OCI-LY7 (cell line): ENCODE data around the gene EDDM13. TPM values are rescaled to one million over a fixed set of nuclear protein-coding genes. Genes with fewer than 3 reads are reported as not detected.

Experiments
- BruUV-seq: library from RNA; stranded (reverse); fragments of 400-500 nt; replicated peaks from 2 replicates; lab custom pipeline; 2021; lab: Mats Ljungman, UMichigan
- CTCF ChIA-PET: fragments of 300-600 bp; sonication (Branson Sonifier 250); formaldehyde crosslinking; loops from one replicate; lab custom pipeline; 2022; ENCODE audit warnings: antibody characterized with exemption; ENCODE audit not compliant: unreplicated experiment; lab: Charles Lee
- POLR2A ChIA-PET: fragments of 300-600 bp; sonication (Branson Sonifier 250); formaldehyde crosslinking; loops from one replicate; lab custom pipeline; 2022; ENCODE audit warnings: antibody characterized with exemption; lab: Charles Lee
- DNase-seq: peaks from one replicate; pipeline ENCODE4 v3.0.0-alpha.2; 2015; ENCODE audit warnings: low spot score
- H2AFZ ChIP-seq: fragments of 200-600 bp; sonication (generic), shearing (Covaris generic); 2 replicates; pipeline ENCODE4 v1.6.1; 2014; ENCODE audit warnings: mild to moderate bottlenecking, antibody characterized with exemption, low read length, moderate library complexity
- H3K27ac ChIP-seq: fragments of 200-600 bp; sonication (generic); 2 replicates; pipeline ENCODE4 v1.5.1; 2014; ENCODE audit warnings: mixed run types, low read depth, mild to moderate bottlenecking, moderate library complexity, low read length, inconsistent platforms; ENCODE audit not compliant: poor library complexity, severe bottlenecking
- H3K36me3 ChIP-seq: fragments of 200-600 bp; sonication (generic); 2 replicates; pipeline ENCODE4 v1.6.1; 2014; ENCODE audit warnings: mild to moderate bottlenecking, antibody characterized with exemption, low read length, moderate library complexity, mixed read lengths; ENCODE audit not compliant: insufficient read depth
- H3K4me1 ChIP-seq: fragments of 200-600 bp; sonication (generic); 2 replicates; pipeline ENCODE4 v1.5.1; 2014; ENCODE audit warnings: mild to moderate bottlenecking, low read length; ENCODE audit not compliant: insufficient read depth, poor library complexity, severe bottlenecking
- H3K4me2 ChIP-seq: fragments of 200-600 bp; sonication (generic); 2 replicates; pipeline ENCODE4 v1.6.1; 2014; ENCODE audit warnings: mild to moderate bottlenecking, low read length
- H3K4me3 ChIP-seq: fragments of 200-600 bp; sonication (generic); 2 replicates; pipeline ENCODE4 v1.5.1; 2014; ENCODE audit warnings: mild to moderate bottlenecking, low read depth, low read length; ENCODE audit not compliant: poor library complexity, severe bottlenecking
- H3K79me2 ChIP-seq: fragments of 200-600 bp; sonication (generic); 2 replicates; pipeline ENCODE4 v1.6.1; 2016; ENCODE audit warnings: low read depth, mild to moderate bottlenecking, low read length, moderate library complexity, mixed read lengths; ENCODE audit not compliant: insufficient read depth
- H3K9me2 ChIP-seq: fragments of 200-600 bp; sonication (generic); 2 replicates; pipeline ENCODE4 v1.6.1; 2016; ENCODE audit warnings: mild to moderate bottlenecking, low read length, mixed read lengths; ENCODE audit not compliant: insufficient read depth
- H3K9me3 ChIP-seq: fragments of 200-600 bp; sonication (generic); 2 replicates; pipeline ENCODE4 v1.6.1; 2014; ENCODE audit warnings: mild to moderate bottlenecking, mixed run types, low read length, mixed read lengths
- H4K20me1 ChIP-seq: fragments of 200-600 bp; sonication (generic); 2 replicates; pipeline ENCODE4 v1.6.1; 2014; ENCODE audit warnings: mild to moderate bottlenecking, antibody characterized with exemption, low read length, moderate library complexity, mixed read lengths; ENCODE audit not compliant: insufficient read depth
- EZH2phosphoT487 ChIP-seq: fragments of 200-600 bp; sonication (generic); IDR thresholded peaks from 2 replicates; pipeline ENCODE4 v1.6.1; 2018; ENCODE audit warnings: low read depth, borderline replicate concordance, mild to moderate bottlenecking, mixed run types, antibody characterized with exemption, low read length, moderate library complexity, mixed read lengths
- intact Hi-C: fragments of 100-400 bp; cut with micrococcal nuclease; formaldehyde crosslinking; loops from one replicate; pipeline ENCODE4 v1.10.0; 2022; ENCODE audit not compliant: unreplicated experiment
- total RNA-seq, 2 experiments: library from RNA; depleted of rRNA in 1 of 2; stranded (reverse); fragments of >200 nt in 1 of 2; shearing (Covaris generic) in 1 of 2; gene quantifications; 2 replicates each; pipeline ENCODE4 v1.2.3, GENCODE V29; 2014 to 2022
- TF ChIP-seq, protein P1 (sequence below): fragments of 200-600 bp; sonication (generic); conservative IDR thresholded peaks from 2 replicates; pipeline ENCODE4 v1.5.1; 2014; ENCODE audit warnings: mild to moderate bottlenecking, antibody characterized with exemption, low read length, moderate library complexity, mixed read lengths

EDDM13 gene
- total RNA-seq, 2 experiments from 2014 or later: not detected

DNA sequence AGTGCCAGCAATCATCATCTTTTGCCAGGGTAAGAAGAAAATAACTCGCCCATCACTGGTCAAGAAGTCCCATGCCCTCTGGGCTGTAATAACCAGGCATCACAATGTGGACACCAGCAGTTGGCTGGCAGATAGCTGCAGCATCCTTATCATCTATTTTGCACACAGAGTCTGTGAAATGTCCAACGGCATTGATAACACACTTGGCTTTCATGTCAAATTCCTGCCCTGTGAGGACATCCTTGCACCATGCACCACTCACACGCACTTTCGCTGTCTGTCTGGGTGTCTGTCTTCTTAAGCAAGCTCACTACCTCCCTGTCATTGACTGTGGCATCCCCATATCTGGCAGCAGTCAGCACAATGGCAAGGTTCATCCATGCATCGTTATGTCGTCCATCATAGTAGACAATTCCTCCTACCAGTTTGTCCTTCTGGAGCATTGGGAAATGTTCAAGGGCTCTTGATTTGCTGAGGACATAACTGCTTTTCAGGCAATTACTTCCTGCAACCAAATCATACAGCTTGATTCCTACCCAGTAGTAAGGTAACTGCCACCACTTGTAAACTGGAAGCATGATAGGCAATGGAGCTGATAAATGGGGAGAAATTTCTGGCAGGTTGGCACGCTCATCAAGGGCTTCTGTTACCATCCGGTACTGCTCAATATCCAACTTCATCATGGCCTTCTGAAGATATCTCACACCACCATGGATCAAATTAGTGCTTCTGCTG is 48.9 kb downstream of the EDDM13 start:
- Histone ChIP-seq H3K79me2 (no peaks in the 10 kb centered on the region), H3K4me1 (peaks cover 14% of the 10 kb centered on the region), H3K27ac (no peak overlapping the region), H3K4me2 (peak overlapping the region; percentile 2; the same call in 1 of the 2 replicates), H2AFZ (peak overlapping the region; percentile 56), H3K4me3 (no peak overlapping the region), H3K36me3 (no peaks in the 10 kb centered on the region), H4K20me1 (no peaks in the 10 kb centered on the region), H3K9me2 (no peaks in the 10 kb centered on the region), H3K9me3 (0 out of 2 replicates have a peak, but pooled peaks cover 4% of the 10 kb centered on the region)
- DNase-seq: no peak
- ChIA-PET CTCF (no interaction called here), POLR2A (interaction anchor here (1.4 kb wide), 1 partner anchor 12 kb away, joined by 4 read pairs; no protein-coding TSS in a partner anchor)
- no TSS peak for BruUV-seq
- intact Hi-C loops: no loop called here
- TF ChIP-seq EZH2phosphoT487: no peak
- TF ChIP-seq, protein P1, sequence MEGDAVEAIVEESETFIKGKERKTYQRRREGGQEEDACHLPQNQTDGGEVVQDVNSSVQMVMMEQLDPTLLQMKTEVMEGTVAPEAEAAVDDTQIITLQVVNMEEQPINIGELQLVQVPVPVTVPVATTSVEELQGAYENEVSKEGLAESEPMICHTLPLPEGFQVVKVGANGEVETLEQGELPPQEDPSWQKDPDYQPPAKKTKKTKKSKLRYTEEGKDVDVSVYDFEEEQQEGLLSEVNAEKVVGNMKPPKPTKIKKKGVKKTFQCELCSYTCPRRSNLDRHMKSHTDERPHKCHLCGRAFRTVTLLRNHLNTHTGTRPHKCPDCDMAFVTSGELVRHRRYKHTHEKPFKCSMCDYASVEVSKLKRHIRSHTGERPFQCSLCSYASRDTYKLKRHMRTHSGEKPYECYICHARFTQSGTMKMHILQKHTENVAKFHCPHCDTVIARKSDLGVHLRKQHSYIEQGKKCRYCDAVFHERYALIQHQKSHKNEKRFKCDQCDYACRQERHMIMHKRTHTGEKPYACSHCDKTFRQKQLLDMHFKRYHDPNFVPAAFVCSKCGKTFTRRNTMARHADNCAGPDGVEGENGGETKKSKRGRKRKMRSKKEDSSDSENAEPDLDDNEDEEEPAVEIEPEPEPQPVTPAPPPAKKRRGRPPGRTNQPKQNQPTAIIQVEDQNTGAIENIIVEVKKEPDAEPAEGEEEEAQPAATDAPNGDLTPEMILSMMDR: no peak

DNA sequence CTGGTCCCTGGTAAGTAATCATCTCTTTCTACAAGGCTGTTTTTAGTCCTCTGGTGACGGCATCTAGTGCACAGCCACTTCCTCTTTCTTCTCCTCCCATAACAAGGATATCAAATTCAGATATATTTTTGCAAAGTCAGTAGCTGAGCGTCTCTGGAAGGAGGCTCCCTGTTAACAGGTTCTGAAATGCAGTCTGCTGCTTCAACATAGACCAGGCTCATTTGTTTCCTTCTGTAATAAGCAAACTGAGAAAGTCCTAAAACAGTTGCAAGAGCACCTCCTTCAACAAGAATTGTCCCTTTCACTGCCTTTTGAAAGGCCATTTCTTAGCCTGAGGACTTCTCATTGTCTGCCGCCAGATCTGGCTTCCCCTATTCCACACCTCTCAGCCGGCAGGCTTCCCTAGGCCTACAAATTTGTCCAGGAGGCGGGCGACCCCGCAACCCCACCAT is 49.5 kb downstream of the EDDM13 start:
- peak; percentile 18 for DNase-seq
- H3K9me2 ChIP-seq: no peaks in the 10 kb centered on the region
- peaks cover 14% of the 10 kb centered on the region for H3K4me1 ChIP-seq
- H3K4me3 ChIP-seq: no peak overlapping the region
- CTCF ChIA-PET: no interaction called here
- no peak overlapping the region for H3K27ac ChIP-seq
- no peaks in the 10 kb centered on the region for H3K79me2 ChIP-seq
- intact Hi-C loops: no loop called here
- no peaks in the 10 kb centered on the region for H4K20me1 ChIP-seq
- H2AFZ ChIP-seq: peak overlapping the region; percentile 56
- H3K4me2 ChIP-seq: peak overlapping the region; percentile 2; the same call in 1 of the 2 replicates
- H3K9me3 ChIP-seq: 0 out of 2 replicates have a peak, but pooled peaks cover 4% of the 10 kb centered on the region
- no TSS peak for BruUV-seq
- POLR2A ChIA-PET: interaction anchor here (1.4 kb wide), 1 partner anchor 11 kb away, joined by 4 read pairs; no protein-coding TSS in a partner anchor
- TF ChIP-seq, protein P1: no peak
- TF ChIP-seq EZH2phosphoT487: no peak
- no peaks in the 10 kb centered on the region for H3K36me3 ChIP-seq

DNA sequence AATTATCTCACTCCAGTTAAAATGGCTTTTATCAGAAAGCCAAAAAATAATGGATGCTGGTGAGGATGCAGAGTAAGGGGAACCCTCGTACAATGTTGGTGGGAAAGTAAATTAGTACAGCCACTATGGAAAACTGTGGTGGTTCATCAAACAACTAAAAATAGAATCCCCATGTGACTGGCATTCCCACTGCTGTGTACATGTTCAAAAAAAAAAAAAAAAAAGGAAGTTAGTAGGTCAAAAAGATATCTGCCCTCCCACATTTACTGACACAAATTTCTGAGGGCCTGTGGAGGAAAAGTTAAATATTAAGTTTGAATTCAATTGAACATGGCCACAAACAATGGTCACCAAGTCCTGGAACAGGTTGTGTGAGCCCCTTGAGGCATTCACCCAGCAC is 51.9 kb downstream of the EDDM13 start:
- H3K4me1 ChIP-seq: peaks cover 14% of the 10 kb centered on the region
- H2AFZ ChIP-seq: no peak overlapping the region
- H3K79me2 ChIP-seq: no peaks in the 10 kb centered on the region
- H3K9me3 ChIP-seq: 0 out of 2 replicates have a peak, but pooled peaks cover 4% of the 10 kb centered on the region
- H4K20me1 ChIP-seq: no peaks in the 10 kb centered on the region
- no TSS peak for BruUV-seq
- no peak for DNase-seq
- CTCF ChIA-PET: no interaction called here
- no peaks in the 10 kb centered on the region for H3K36me3 ChIP-seq
- intact Hi-C loops: no loop called here
- no peak overlapping the region for H3K4me2 ChIP-seq
- TF ChIP-seq EZH2phosphoT487: no peak
- TF ChIP-seq, protein P1: no peak
- H3K4me3 ChIP-seq: no peak overlapping the region
- H3K27ac ChIP-seq: no peak overlapping the region
- no peaks in the 10 kb centered on the region for H3K9me2 ChIP-seq
- POLR2A ChIA-PET: no interaction called here
